H1 (cell line): Measurements from ENCODE around the gene ZNF385D.

ENCODE experiments used
- CHD1 ChIP-seq: IDR thresholded peaks from 2 replicates; pipeline ENCODE4 v1.6.1; 2012; ENCODE audit warnings: low read depth, low read length, improper control_type of control experiment
- CHD2 ChIP-seq: IDR thresholded peaks from 2 replicates; pipeline ENCODE4 v1.6.1; 2012; ENCODE audit warnings: low read length, improper control_type of control experiment
- CREB1 ChIP-seq: IDR thresholded peaks from 2 replicates; pipeline ENCODE4 v1.6.1; 2012; ENCODE audit warnings: inconsistent platforms
- CTCF ChIP-seq, 3 experiments: IDR thresholded peaks; 1 replicate in 2 of 3; 2 replicates in 1 of 3; pipeline versions ENCODE4 v1.5.1 to v1.6.1; 2011; ENCODE audit warnings: low read length in 3 of 3, mild to moderate bottlenecking in 3 of 3, inconsistent platforms in 2 of 3, low read depth in 1 of 3, moderate library complexity in 1 of 3; ENCODE audit not compliant: insufficient read depth in 1 of 3; ENCODE audit errors: control extremely low read depth in 1 of 3
- EZH2 ChIP-seq: fragments of 200-600 bp; sonication (generic); IDR thresholded peaks from 2 replicates; pipeline ENCODE4 v1.7.1; 2012; ENCODE audit warnings: low read depth, mild to moderate bottlenecking, moderate library complexity, low read length, inconsistent platforms; ENCODE audit not compliant: severe bottlenecking
- HDAC6 ChIP-seq: IDR thresholded peaks from one replicate; pipeline ENCODE4 v1.7.1; 2012; ENCODE audit warnings: low read depth, mild to moderate bottlenecking, inconsistent platforms, low read length, moderate library complexity
- NRF1 ChIP-seq: IDR thresholded peaks from 2 replicates; pipeline ENCODE4 v1.6.1; 2011; ENCODE audit warnings: mild to moderate bottlenecking, low read depth, low read length, improper control_type of control experiment
- POLR2A ChIP-seq, 2 experiments: IDR thresholded peaks; 1 replicate in 1 of 2; 2 replicates in 1 of 2; pipeline ENCODE4 v1.6.1; 2011; ENCODE audit warnings: low read depth in 2 of 2, low read length in 2 of 2, mild to moderate bottlenecking in 2 of 2; ENCODE audit errors: control extremely low read depth in 1 of 2
- POLR2AphosphoS5 ChIP-seq: IDR thresholded peaks from 2 replicates; pipeline ENCODE4 v1.6.1; 2011; ENCODE audit warnings: low read depth, low read length
- RFX5 ChIP-seq: IDR thresholded peaks from 2 replicates; pipeline ENCODE4 v1.6.1; 2011; ENCODE audit warnings: low read depth, low read length, improper control_type of control experiment, borderline replicate concordance
- TEAD4 ChIP-seq: IDR thresholded peaks from 2 replicates; pipeline ENCODE4 v1.6.1; 2012; ENCODE audit warnings: low read depth, low read length, inconsistent platforms, mixed read lengths
- YY1 ChIP-seq: IDR thresholded peaks from 2 replicates; pipeline ENCODE4 v1.6.1; 2011; ENCODE audit warnings: low read depth, mild to moderate bottlenecking, low read length
- ZNF274 ChIP-seq: IDR thresholded peaks from 2 replicates; pipeline ENCODE4 v1.7.0; 2012; ENCODE audit warnings: low read length, borderline replicate concordance; ENCODE audit errors: extremely low read depth

- no peak for TF ChIP-seq CHD2
- no peak for TF ChIP-seq POLR2AphosphoS5
- TF ChIP-seq ZNF274 = no peak
- TF ChIP-seq CTCF (IDR thresholded peaks at IDR 0.05; ENCODE audit: control extremely low read depth in 1 of 3, insufficient read depth in 1 of 3, low read depth in 1 of 3, low read length in 3 of 3) = no peak
- TF ChIP-seq EZH2 = no peak
- no peak for TF ChIP-seq RFX5
- no peak for TF ChIP-seq HDAC6
- TF ChIP-seq CREB1 = no peak
- TF ChIP-seq CHD1 = no peak
- no peak for TF ChIP-seq YY1
- no peak for TF ChIP-seq NRF1
- no peak for TF ChIP-seq POLR2A (IDR thresholded peaks at IDR 0.05; ENCODE audit: control extremely low read depth in 1 of 2, low read depth in 2 of 2, low read length in 2 of 2)
- TF ChIP-seq TEAD4 = no peak
Observed at GRCh38 chr3:21668012-21668411, 83.0 kb downstream of the ZNF385D start.
